ENCODE results near the gene TMED8. TPM values are rescaled to one million over a fixed set of nuclear protein-coding genes. Genes with fewer than 3 reads are reported as not detected.

Gene TMED8
- total RNA-seq, 2 donors from 2014 or later: 20.5 to 27.6 TPM

DNA sequence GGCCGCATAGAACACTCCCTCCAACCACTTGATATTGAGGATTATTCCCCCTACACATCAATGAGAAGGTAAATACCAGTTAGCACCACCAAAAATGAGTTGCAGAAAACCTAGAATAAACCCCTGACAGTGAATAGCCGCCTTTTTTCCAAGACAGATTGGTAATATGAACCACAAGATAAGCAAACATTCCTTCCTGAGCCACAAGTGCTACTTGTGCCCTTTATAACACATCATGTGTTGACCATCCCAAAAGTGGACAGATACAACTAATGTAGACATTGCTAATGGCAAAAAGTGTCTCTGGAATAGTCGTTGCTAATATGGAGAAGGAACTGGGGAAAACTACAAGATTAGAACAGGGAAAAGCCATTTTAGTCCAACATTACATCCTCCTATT is 29.2 kb upstream of the TMED8 start:
- Histone ChIP-seq H3K36me3 (ENCODE audit: control insufficient read depth, insufficient read depth, low read length) (no peaks in the 10 kb centered on the region), H3K9me3 (ENCODE audit: control insufficient read depth, low read length) (no peaks in the 10 kb centered on the region), H3K27ac (ENCODE audit: low read depth, low read length) (no peak overlapping the region), H3K27me3 (ENCODE audit: control insufficient read depth, insufficient read depth, low read length, poor library complexity, severe bottlenecking) (no peaks in the 10 kb centered on the region), H3K9ac (ENCODE audit: extremely low read depth, low read length, poor library complexity, severe bottlenecking) (no peak overlapping the region), H3K4me3 (ENCODE audit: low read length) (no peak overlapping the region), H3K4me1 (ENCODE audit: control insufficient read depth, insufficient read depth, low read length) (no peaks in the 10 kb centered on the region)
- 90 to 96% methylated on average over 2 to 3 of the region's 3 CpGs for WGBS, 2 experiments (ENCODE audit: insufficient coverage in 1 of 2, insufficient read length in 1 of 2)
- TF ChIP-seq, protein P1, sequence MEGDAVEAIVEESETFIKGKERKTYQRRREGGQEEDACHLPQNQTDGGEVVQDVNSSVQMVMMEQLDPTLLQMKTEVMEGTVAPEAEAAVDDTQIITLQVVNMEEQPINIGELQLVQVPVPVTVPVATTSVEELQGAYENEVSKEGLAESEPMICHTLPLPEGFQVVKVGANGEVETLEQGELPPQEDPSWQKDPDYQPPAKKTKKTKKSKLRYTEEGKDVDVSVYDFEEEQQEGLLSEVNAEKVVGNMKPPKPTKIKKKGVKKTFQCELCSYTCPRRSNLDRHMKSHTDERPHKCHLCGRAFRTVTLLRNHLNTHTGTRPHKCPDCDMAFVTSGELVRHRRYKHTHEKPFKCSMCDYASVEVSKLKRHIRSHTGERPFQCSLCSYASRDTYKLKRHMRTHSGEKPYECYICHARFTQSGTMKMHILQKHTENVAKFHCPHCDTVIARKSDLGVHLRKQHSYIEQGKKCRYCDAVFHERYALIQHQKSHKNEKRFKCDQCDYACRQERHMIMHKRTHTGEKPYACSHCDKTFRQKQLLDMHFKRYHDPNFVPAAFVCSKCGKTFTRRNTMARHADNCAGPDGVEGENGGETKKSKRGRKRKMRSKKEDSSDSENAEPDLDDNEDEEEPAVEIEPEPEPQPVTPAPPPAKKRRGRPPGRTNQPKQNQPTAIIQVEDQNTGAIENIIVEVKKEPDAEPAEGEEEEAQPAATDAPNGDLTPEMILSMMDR (conservative IDR thresholded peaks at IDR 0.05): no peak
- Mint-ChIP-seq H3K27me3 (ENCODE audit: insufficient read depth) (no peaks in the 10 kb centered on the region), H3K36me3 (ENCODE audit: low read depth) (peaks cover 2% of the 10 kb centered on the region), H3K4me3 (no peak overlapping the region), H3K9me3 (peaks cover 1% of the 10 kb centered on the region), H3K27ac (no peak overlapping the region), H3K4me1 (peaks cover 7% of the 10 kb centered on the region)
- DNase-seq: no peak

DNA sequence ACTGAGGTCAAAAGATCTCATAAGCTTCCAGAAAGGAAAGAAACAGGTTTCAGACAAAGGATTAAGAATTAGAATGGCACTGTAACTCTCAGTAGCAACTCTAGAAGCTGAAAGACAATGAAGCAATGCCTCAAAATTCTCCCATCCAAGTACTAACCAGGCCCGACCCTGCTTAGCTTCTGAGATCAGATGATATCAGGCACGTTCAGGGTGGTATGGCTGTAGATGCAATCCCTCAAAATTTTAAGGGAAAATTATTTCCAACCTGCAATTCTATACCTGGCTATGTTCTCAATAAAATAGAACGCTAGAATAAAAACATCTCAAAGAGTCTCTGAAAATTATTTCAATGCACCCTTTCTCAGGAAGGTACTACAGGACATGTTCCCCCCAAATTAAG is 26.9 kb upstream of the TMED8 start:
- H3K4me1 ChIP-seq (ENCODE audit: control insufficient read depth, insufficient read depth, low read length): no peaks in the 10 kb centered on the region
- 89 to 100% methylated on average over 1 to 3 of the region's 3 CpGs for WGBS, 2 experiments (ENCODE audit: insufficient coverage in 1 of 2, insufficient read length in 1 of 2)
- no peak overlapping the region for H3K4me3 ChIP-seq (ENCODE audit: low read length)
- no peak for DNase-seq
- H3K27ac ChIP-seq (ENCODE audit: low read depth, low read length): no peak overlapping the region
- H3K36me3 ChIP-seq (ENCODE audit: control insufficient read depth, insufficient read depth, low read length): no peaks in the 10 kb centered on the region
- TF ChIP-seq, protein P1 (conservative IDR thresholded peaks at IDR 0.05): no peak
- Mint-ChIP-seq H3K4me3 (no peak overlapping the region), H3K9me3 (no peaks in the 10 kb centered on the region), H3K27ac (no peak overlapping the region), H3K36me3 (ENCODE audit: low read depth) (no peaks in the 10 kb centered on the region), H3K27me3 (ENCODE audit: insufficient read depth) (no peaks in the 10 kb centered on the region), H3K4me1 (peaks cover 3% of the 10 kb centered on the region)
- H3K27me3 ChIP-seq (ENCODE audit: control insufficient read depth, insufficient read depth, low read length, poor library complexity, severe bottlenecking): no peaks in the 10 kb centered on the region
- no peak overlapping the region for H3K9ac ChIP-seq (ENCODE audit: extremely low read depth, low read length, poor library complexity, severe bottlenecking)
- no peaks in the 10 kb centered on the region for H3K9me3 ChIP-seq (ENCODE audit: control insufficient read depth, low read length)

DNA sequence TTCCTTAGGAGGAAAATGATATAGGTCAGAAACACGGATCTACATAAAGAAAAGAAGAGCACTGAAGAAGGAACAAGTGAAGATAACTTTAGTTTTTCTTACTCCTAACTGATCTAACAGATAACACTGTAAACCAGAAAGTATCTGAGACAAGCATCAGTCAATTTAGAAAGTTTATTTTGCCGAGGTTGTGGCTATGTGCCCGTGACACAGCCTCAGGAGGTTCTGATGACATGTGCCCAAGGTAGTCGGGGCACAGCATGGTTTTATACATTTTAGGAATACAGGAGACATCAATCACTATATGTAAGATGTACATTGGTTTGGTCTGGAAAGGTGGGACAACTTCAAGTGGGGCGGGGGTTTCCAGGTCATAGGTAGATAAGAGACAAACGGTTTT is 23.3 kb upstream of the TMED8 start:
- 90 to 96% methylated on average over 3 to 6 of the region's 6 CpGs for WGBS, 2 experiments (ENCODE audit: insufficient coverage in 1 of 2, insufficient read length in 1 of 2)
- Mint-ChIP-seq H3K4me1 (no peaks in the 10 kb centered on the region), H3K4me3 (no peak overlapping the region), H3K36me3 (ENCODE audit: low read depth) (peaks cover 7% of the 10 kb centered on the region), H3K27me3 (ENCODE audit: insufficient read depth) (no peaks in the 10 kb centered on the region), H3K27ac (no peak overlapping the region), H3K9me3 (peaks cover 6% of the 10 kb centered on the region)
- no peaks in the 10 kb centered on the region for H3K27me3 ChIP-seq (ENCODE audit: control insufficient read depth, insufficient read depth, low read length, poor library complexity, severe bottlenecking)
- H3K36me3 ChIP-seq (ENCODE audit: control insufficient read depth, insufficient read depth, low read length): no peaks in the 10 kb centered on the region
- H3K4me1 ChIP-seq (ENCODE audit: control insufficient read depth, insufficient read depth, low read length): no peaks in the 10 kb centered on the region
- no peak overlapping the region for H3K27ac ChIP-seq (ENCODE audit: low read depth, low read length)
- no peak overlapping the region for H3K4me3 ChIP-seq (ENCODE audit: low read length)
- TF ChIP-seq, protein P1 (conservative IDR thresholded peaks at IDR 0.05): no peak
- DNase-seq: no peak
- no peak overlapping the region for H3K9ac ChIP-seq (ENCODE audit: extremely low read depth, low read length, poor library complexity, severe bottlenecking)
- H3K9me3 ChIP-seq (ENCODE audit: control insufficient read depth, low read length): peaks cover 15% of the 10 kb centered on the region
